Uterus (tissue), 4 donors: ENCODE data around the gene LDHD. TPM values are rescaled to one million over a fixed set of nuclear protein-coding genes. Genes with fewer than 3 reads are reported as not detected.
"Not testable (repeated sequence)": the region's sequence is repeated elsewhere in the genome, so short reads cannot be mapped to it uniquely, and the experiment has no call there.

Experiments
- DNase-seq, 2 donors: peaks; one replicate each; pipeline ENCODE4 v3.0.0-alpha.2; 2019 to 2020
- H3K27ac ChIP-seq, 2 donors: fragments of 200-600 bp; sonication (generic); 1 replicate in 1 of 2; 2 replicates in 1 of 2; pipeline ENCODE4 v1.5.1; 2016 to 2018
- H3K27me3 ChIP-seq, 2 donors: fragments of 200-600 bp; sonication (generic); one replicate each; pipeline ENCODE4 v1.5.1; 2018 to 2019; ENCODE audit warnings: control low read depth in 1 of 2
- H3K36me3 ChIP-seq, 2 donors: fragments of 200-600 bp; sonication (generic); one replicate each; pipeline ENCODE4 v1.5.1; 2019; ENCODE audit warnings: control low read depth in 1 of 2
- H3K4me1 ChIP-seq, 2 donors: fragments of 200-600 bp; sonication (generic); one replicate each; pipeline ENCODE4 v1.5.1; 2018 to 2019; ENCODE audit warnings: control low read depth in 1 of 2
- H3K4me3 ChIP-seq, 2 donors: fragments of 200-600 bp; sonication (generic); 1 replicate in 1 of 2; 2 replicates in 1 of 2; pipeline ENCODE4 v1.5.1; 2018 to 2019; ENCODE audit warnings: mild to moderate bottlenecking in 1 of 2
- H3K9me3 ChIP-seq, 2 donors: fragments of 200-600 bp; sonication (generic); one replicate each; pipeline ENCODE4 v1.5.1; 2019; ENCODE audit warnings: control low read depth in 1 of 2
- POLR2A ChIP-seq, 2 donors: fragments of 450-650 bp; IDR thresholded peaks; one replicate each; pipeline ENCODE4 v1.6.1; 2016; ENCODE audit warnings: antibody characterized with exemption in 2 of 2, mild to moderate bottlenecking in 1 of 2, moderate library complexity in 1 of 2
- intact Hi-C: fragments of 100-400 bp; cut with DNase I; formaldehyde crosslinking; loops from one replicate; pipeline ENCODE4 v1.15.1; 2023; ENCODE audit warnings: low total_unique reads
- total RNA-seq, 4 donors: library from RNA; depleted of rRNA in 3 of 4; stranded (reverse); fragments of >200 nt in 3 of 4; gene quantifications; one replicate each; pipeline versions ENCODE4 v1.1.0 to v1.2.4, GENCODE V29; 2014 to 2023
- TF ChIP-seq, protein P1 (sequence below), 4 experiments: fragments of 200-600 bp in 2 of 4; fragments of 450-650 bp in 2 of 4; sonication (generic) in 2 of 4; IDR thresholded peaks; one replicate each; pipeline ENCODE4 v1.5.1; 2016 to 2019; ENCODE audit warnings: antibody characterized with exemption in 4 of 4, mild to moderate bottlenecking in 2 of 4, moderate library complexity in 1 of 4
- donor health status: DM: yes; HTN: yes; CAD: no.

LDHD gene
- total RNA-seq, 4 donors from 2014 or later = 1.3 to 5.7 (median 3.3) TPM

- no peak for DNase-seq
- H3K36me3 ChIP-seq = no peaks in the 10 kb centered on the region
- H3K27ac ChIP-seq = no peak overlapping the region
- H3K4me3 ChIP-seq = no peak overlapping the region
- intact Hi-C loops = no loop called here
- no peaks in the 10 kb centered on the region for H3K9me3 ChIP-seq
- no peaks in the 10 kb centered on the region for H3K4me1 ChIP-seq
- TF ChIP-seq, protein P1, sequence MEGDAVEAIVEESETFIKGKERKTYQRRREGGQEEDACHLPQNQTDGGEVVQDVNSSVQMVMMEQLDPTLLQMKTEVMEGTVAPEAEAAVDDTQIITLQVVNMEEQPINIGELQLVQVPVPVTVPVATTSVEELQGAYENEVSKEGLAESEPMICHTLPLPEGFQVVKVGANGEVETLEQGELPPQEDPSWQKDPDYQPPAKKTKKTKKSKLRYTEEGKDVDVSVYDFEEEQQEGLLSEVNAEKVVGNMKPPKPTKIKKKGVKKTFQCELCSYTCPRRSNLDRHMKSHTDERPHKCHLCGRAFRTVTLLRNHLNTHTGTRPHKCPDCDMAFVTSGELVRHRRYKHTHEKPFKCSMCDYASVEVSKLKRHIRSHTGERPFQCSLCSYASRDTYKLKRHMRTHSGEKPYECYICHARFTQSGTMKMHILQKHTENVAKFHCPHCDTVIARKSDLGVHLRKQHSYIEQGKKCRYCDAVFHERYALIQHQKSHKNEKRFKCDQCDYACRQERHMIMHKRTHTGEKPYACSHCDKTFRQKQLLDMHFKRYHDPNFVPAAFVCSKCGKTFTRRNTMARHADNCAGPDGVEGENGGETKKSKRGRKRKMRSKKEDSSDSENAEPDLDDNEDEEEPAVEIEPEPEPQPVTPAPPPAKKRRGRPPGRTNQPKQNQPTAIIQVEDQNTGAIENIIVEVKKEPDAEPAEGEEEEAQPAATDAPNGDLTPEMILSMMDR (IDR thresholded peaks at IDR 0.05) = no peak
- no peak for TF ChIP-seq POLR2A (IDR thresholded peaks at IDR 0.05)
- H3K27me3 ChIP-seq = no peaks in the 10 kb centered on the region
Observed at GRCh38 chr16:75138233-75138632, 21.7 kb upstream of the LDHD start.

DNA sequence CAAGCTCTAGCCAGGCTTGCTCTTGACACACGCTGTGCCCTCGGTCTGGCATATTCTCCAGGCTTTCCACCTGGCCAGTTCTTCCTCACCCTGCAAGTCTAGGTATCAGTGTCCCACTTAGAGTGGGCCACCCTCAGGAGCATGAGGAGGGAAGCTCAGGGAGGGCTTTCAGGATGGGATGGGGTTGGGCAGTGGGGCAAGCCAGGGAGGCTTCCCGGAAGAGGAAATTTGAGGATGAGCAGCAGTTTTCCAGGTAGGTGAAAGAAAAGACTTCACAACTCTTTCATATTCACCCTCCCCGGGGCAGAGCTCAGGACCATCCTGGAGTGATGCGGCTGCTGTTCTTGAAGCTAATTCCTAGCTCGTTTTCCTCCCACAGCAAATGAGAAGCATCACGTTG is 14.5 kb upstream of the LDHD start:
- no peaks in the 10 kb centered on the region for H3K36me3 ChIP-seq
- no peak overlapping the region for H3K27ac ChIP-seq
- H3K27me3 ChIP-seq = no peaks in the 10 kb centered on the region
- TF ChIP-seq, protein P1 (IDR thresholded peaks at IDR 0.05) = no peak
- no peak for TF ChIP-seq POLR2A (IDR thresholded peaks at IDR 0.05)
- H3K4me3 ChIP-seq = no peak overlapping the region
- DNase-seq = no peak
- no peaks in the 10 kb centered on the region for H3K9me3 ChIP-seq
- no peaks in the 10 kb centered on the region for H3K4me1 ChIP-seq
- intact Hi-C loops = no loop called here

GRCh38 chr16:75130150-75130771 is 13.7 kb upstream of the LDHD start:
- no peak overlapping the region for H3K27ac ChIP-seq
- no peaks in the 10 kb centered on the region for H3K27me3 ChIP-seq
- intact Hi-C loops = no loop called here
- no peaks in the 10 kb centered on the region for H3K36me3 ChIP-seq
- H3K4me3 ChIP-seq = no peak overlapping the region
- H3K4me1 ChIP-seq = no peaks in the 10 kb centered on the region
- H3K9me3 ChIP-seq = no peaks in the 10 kb centered on the region
- no peak for TF ChIP-seq POLR2A (IDR thresholded peaks at IDR 0.05)
- TF ChIP-seq, protein P1 (IDR thresholded peaks at IDR 0.05) = peak in 2 of 4 experiments; percentile 21 to 33
- no peak for DNase-seq

GRCh38 chr16:75129421-75130149 is 13.0 kb upstream of the LDHD start:
- H3K27me3 ChIP-seq, intact Hi-C loops, H3K27ac ChIP-seq, H3K36me3 ChIP-seq, H3K4me1 ChIP-seq, H3K9me3 ChIP-seq, H3K4me3 ChIP-seq, DNase-seq: not testable (repeated sequence)

- no peak overlapping the region for H3K4me3 ChIP-seq
- intact Hi-C loops = no loop called here
- no peaks in the 10 kb centered on the region for H3K9me3 ChIP-seq
- H3K27me3 ChIP-seq = no peaks in the 10 kb centered on the region
- no peaks in the 10 kb centered on the region for H3K4me1 ChIP-seq
- DNase-seq = no peak
- TF ChIP-seq, protein P1 (IDR thresholded peaks at IDR 0.05) = no peak
- TF ChIP-seq POLR2A (IDR thresholded peaks at IDR 0.05) = no peak
- H3K36me3 ChIP-seq = no peaks in the 10 kb centered on the region
- no peak overlapping the region for H3K27ac ChIP-seq
Observed at GRCh38 chr16:75127713-75128415, 11.3 kb upstream of the LDHD start.
